Measurements from ENCODE around the gene FASTK.

FASTK gene

DNA sequence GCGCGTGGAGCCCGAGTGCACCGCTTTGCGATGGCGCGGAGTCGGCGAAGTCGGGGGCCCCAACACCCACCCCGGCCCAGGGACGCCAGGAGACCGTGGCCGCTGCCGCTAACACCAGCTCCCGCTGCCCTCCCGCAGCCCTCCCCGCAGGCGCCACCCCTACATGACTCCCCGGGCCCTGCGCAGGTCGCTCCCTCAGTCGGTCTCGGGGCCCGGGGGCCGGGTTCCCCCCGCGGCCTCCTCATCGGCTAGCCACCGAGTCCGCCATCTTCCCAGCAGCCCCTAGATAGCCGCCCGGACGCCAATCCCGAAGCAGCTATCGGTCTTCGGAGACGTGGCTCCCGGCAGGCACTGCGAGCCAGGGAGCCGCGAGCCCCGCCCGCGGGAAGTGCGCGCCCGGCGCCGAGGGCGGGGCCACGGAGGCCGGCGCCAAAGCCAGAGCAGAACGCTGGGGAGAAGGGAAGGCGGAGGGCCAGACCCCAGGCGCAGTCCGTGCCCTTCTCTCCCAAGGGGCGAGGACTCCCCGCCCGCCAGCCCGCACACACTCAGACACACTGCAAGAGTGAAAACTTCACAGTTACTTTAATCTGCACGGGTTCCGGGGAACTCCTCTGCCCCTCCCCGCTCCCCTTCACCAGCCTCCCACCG lies at the start of gene FASTK:
Gene FASTK (minus strand): TSS at position 288 of the 648 bp plus-strand sequence. CDS start 43 bp downstream, at position 245.
- DNase-seq = peak; percentile 93

GRCh38 chr7:151129960-151130591 lies 49.5 kb upstream of the FASTK start:
- no peak for DNase-seq

- no peak for DNase-seq
Observed at GRCh38 chr7:151129117-151129959, 48.7 kb upstream of the FASTK start.

- no peak for DNase-seq
Observed at GRCh38 chr7:151128716-151129115, 48.1 kb upstream of the FASTK start.

DNA sequence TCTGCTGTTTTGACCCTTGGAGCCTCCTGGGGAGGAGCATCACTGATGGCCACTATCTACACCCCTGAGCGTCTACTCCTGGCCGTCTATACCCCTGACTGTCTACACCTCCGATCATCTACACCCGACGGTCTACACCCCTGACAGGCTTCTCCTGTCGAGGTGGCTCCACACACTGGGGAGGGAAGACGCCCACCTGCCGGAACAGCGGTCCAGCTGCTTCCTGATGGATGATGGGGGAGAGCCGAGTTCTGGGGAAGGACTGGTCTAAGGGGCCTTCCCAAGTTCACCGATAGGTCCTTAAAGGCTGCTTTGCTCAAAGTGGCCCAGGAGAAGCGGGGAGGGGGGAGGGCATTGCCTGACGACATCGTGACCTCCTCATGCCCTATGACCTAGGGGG lies 47.5 kb upstream of the FASTK start:
- no peak for DNase-seq

GRCh38 chr7:151126491-151127137 lies 46.0 kb upstream of the FASTK start:
- DNase-seq = no peak

GRCh38 chr7:151125846-151126481 lies 45.4 kb upstream of the FASTK start:
- DNase-seq = no peak

- DNase-seq = no peak
Observed at GRCh38 chr7:151125470-151125845, 44.8 kb upstream of the FASTK start.

DNA sequence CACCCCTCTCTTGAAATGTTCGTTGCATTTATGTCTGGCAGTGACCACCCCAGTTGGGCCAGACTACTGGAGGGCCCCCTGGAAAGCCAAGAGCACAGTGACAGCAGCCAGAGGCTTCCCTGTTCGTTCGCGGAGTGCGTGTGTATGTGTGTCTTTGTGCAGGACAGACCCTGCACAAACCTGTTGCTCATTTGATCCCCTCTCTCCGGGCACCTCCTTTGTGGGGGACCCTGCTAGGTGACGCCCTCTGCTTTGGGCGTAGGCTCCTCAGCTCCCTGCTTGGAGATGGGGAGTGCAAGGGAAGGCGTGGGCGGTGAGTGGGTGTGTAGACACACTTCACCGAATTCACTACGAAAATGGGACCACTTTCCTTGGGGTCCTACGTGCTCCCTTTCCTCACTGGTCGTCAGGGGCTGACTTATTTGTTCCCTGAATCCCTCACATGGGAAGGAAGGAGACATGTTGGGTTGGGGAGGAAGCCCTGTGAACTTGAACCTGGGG lies 44.3 kb upstream of the FASTK start:
- no peak for DNase-seq

DNA sequence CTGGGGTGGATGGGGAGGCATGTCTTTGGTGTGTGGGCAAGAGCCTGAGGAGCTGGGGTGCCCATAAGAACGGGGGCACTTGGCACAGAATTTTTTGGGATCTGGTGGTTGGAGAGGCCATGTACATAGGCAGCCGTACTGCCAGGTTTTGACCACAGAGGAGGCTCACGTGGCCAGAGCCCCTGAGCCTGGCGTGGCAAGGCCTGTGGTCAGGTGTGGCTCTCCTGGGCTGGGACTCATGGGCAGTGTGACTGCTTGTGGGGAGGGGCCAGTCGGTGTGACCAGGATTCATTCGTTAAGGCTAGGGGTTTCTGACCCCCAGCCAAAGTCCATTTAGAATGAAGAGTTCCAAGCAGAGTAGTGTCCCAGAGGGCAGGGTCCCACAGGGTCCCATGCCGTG lies 43.9 kb upstream of the FASTK start:
- DNase-seq = no peak

DNA sequence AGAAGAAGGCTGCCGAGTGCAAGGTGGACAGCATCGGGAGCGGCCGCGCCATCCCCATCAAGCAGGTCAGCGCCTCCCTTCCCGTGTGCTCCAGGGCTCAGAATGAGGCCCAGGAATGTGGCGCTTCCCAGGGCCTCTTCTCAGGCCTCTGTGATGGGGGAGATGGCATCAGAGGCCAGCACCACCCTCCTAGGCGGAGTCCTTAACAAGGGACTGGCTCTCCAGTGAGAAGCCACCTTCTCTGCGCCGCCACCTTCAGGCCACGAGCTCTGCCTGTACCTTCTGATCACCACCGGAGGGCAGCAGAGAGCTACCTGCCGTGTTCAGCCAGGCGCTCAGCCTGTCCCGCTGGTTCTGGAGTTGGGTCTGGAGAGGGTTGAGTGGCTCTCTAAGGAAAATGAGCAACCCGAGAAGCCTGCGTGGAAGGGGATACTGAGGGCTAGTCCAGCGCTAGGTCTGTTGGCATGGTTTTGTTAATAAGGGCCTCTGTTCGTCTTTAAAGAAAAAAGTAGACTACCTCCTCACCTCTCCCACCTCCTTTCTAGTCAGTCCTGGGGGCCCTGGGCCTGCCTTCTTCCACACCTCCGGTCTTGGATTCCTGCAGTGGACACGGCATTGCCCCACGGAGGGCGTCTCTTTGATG lies 43.3 kb upstream of the FASTK start:
- DNase-seq = peak; percentile 87

DNA sequence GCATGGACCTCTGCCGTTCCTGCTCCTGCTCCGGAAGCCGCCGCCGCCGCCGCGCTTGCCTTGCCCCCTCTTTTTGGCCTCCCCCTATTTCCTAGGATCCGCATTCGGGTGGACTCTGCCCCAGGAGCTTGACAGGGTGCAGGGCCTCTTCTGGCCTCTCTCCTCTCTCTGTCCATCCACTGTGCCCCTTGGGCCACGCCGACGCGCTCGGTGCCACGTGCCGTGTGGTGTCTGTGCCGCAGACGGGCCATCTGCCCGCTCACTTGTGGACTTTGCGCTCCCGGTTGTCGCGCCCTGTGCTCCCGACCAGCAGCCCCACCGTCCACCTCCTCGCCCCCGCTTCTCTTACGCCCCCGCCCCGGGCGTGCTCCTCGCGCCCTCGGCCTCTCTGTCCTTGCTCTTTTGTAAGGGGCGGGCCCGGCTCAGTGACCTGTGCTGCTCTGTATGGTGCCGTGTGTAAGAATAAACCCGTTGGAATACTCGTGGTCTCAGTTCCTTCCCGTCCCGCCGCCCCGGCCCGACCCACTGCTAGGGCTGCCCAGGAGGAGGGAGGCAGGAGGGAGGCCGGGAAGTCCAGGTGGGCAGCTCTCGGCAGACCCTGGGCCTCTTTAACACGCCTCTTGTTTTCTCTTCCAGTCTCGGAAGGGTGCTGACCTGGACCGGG lies 42.7 kb upstream of the FASTK start:
- no peak for DNase-seq

DNA sequence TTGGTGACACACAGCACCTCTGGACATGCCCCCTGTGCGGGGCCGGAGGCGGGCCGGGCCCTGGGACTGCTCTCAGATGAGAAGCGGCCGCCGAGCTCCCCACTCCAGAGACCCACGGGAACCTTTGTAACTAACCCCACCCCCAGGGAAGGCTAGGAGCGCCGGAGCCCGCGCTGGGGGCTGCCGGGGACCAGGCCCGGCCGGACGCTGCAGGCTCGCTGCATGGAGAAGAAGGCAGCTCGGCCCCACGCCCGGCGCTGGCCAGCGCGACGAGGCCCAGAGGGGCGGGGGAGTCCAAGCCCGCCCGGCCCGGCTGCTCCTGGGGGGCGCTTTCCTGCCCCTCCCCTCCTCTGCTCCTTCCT lies 42.2 kb upstream of the FASTK start:
- no peak for DNase-seq

GRCh38 chr7:151122276-151122675 lies 41.7 kb upstream of the FASTK start:
- no peak for DNase-seq

DNA sequence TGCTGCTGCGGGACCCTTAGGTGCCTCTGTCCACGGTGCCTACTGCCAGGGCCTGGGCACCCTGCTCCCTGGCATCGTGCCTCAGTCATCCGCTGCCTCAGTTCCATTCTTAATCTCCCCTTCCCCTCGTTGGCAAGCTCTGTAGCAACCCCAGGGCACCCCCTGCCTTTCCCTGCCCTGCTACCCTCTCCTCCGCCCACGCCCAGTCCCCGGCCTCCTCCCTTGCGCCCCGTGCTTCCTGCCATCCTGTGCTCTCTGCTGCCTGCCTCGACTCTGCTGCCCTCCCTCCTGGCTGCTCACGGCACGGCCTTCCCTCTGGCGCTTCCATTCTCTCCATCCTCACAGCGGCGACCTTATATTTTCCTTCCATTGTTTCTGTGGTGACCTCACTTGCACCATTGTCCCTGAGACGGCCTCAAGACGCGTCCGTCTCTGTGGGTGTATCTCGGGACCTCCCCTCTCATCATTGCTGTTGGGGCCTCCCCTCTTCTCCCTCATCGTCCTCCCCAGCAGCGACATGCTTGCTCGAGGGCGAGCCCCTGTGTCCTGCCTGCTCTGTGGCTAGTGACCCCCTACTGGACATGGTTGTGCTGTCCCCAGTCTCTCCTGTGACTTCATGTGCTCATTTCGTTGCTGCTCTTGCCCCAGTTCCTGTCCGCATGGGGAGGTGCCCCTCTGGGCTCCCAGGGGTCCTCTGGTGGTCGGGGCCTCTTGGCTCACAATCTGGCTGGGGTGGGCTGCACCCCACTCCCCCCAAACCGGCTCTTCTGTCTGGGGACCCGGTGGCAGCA lies 41.0 kb upstream of the FASTK start:
- no peak for DNase-seq

DNA sequence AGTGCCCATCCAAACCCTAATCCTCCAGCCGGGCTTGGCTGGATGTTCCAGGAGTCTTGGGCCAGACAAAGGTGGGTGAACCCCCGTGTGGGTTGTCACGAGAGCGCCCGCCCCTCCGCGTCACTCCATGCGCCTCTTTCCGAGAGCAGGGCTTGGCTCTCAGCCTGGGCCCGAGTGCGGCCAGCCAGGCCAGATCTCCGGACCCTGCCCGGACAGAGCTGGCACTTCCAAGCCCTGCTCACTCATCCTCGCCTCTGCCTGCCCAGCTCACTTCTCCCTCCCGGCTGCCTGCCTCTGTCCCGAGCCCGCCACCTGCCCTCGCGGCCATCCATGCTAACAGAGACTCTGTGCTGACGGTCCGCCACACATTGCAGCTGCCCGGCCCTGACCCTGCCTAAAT lies 40.3 kb upstream of the FASTK start:
- no peak for DNase-seq

- DNase-seq = no peak
Observed at GRCh38 chr7:151119902-151120301, 39.3 kb upstream of the FASTK start.

GRCh38 chr7:151119055-151119415 lies 38.4 kb upstream of the FASTK start:
- DNase-seq = no peak

- no peak for DNase-seq
Observed at GRCh38 chr7:151118108-151119054, 37.8 kb upstream of the FASTK start.

GRCh38 chr7:151117565-151117964 lies 37.0 kb upstream of the FASTK start:
- DNase-seq = peak; percentile 31
